ENCODE measurements around the gene C4BPA. TPM values are rescaled to one million over a fixed set of nuclear protein-coding genes. Genes with fewer than 3 reads are reported as not detected.

Gene C4BPA
- total RNA-seq, 1 experiment from 2014 or later: not detected

- DNase-seq: no peak
- H2BK120ac ChIP-seq (ENCODE audit: low read depth, low read length, poor library complexity, severe bottlenecking): no peak overlapping the region
- H3K27ac ChIP-seq (ENCODE audit: insufficient read length, low read depth, low read length): no peak overlapping the region
- H3K79me1 ChIP-seq (ENCODE audit: insufficient read depth, low read depth, low read length, poor library complexity, severe bottlenecking): no peaks in the 10 kb centered on the region
- H3K9ac ChIP-seq (ENCODE audit: extremely low read depth, insufficient read length, low read length): no peak overlapping the region
- no peak overlapping the region for H4K5ac ChIP-seq (ENCODE audit: insufficient read length, low read depth, low read length)
- WGBS (ENCODE audit: extremely low coverage, insufficient read length, low lambda C conversion rate): no CpG with 5 or more reads among the region's 2 CpGs
- no peak overlapping the region for H3T11ph ChIP-seq (ENCODE audit: low read length)
- Mint-ChIP-seq H3K4me1 (peaks cover 14 to 19% of the 10 kb centered on the region in 2 experiments), H3K4me3 (no peak overlapping the region), H3K36me3 (ENCODE audit: insufficient read depth in 1 of 3, low read depth in 3 of 3) (no peaks in the 10 kb centered on the region), H3K27me3 (ENCODE audit: low read depth) (no peaks in the 10 kb centered on the region; the same call in 1 of the 2 replicates), H3K9me3 (no peaks in the 10 kb centered on the region), H3K27ac (no peak overlapping the region)
- H3K23ac ChIP-seq (ENCODE audit: insufficient read length, low read depth, low read length): no peak overlapping the region
- H3K4ac ChIP-seq (ENCODE audit: low read depth, low read length): no peak overlapping the region
- H3K4me2 ChIP-seq (ENCODE audit: insufficient read depth, insufficient read length, low read length): no peak overlapping the region
- no peaks in the 10 kb centered on the region for H3K23me2 ChIP-seq (ENCODE audit: insufficient read length, low read depth, low read length, poor library complexity, severe bottlenecking)
- H3K18ac ChIP-seq (ENCODE audit: insufficient read length, low read depth, low read length): no peak overlapping the region
- H2BK20ac ChIP-seq (ENCODE audit: low read depth, low read length, poor library complexity, severe bottlenecking): no peak overlapping the region
- H3K9me3 ChIP-seq (ENCODE audit: control insufficient read depth, low read depth, low read length): no peaks in the 10 kb centered on the region
- no peak overlapping the region for H3K56ac ChIP-seq (ENCODE audit: insufficient read length, low read depth, low read length)
- no peaks in the 10 kb centered on the region for H3K79me2 ChIP-seq (ENCODE audit: insufficient read depth, low read length)
- no peak overlapping the region for H2BK15ac ChIP-seq (ENCODE audit: low read depth, low read length)
- H2BK12ac ChIP-seq (ENCODE audit: insufficient read length, low read depth, low read length): no peak overlapping the region
- H4K8ac ChIP-seq (replicated peaks; ENCODE audit: insufficient read length, low read depth, low read length): no peak overlapping the region
- no peaks in the 10 kb centered on the region for H4K20me1 ChIP-seq (ENCODE audit: control insufficient read depth, insufficient read depth, insufficient read length)
- H2AK5ac ChIP-seq (ENCODE audit: insufficient read length, low read length): no peak overlapping the region
- H2BK5ac ChIP-seq (ENCODE audit: insufficient read length, low read length): no peak overlapping the region
- H3K4me1 ChIP-seq (ENCODE audit: insufficient read depth, low read length): no peaks in the 10 kb centered on the region; the same call in 1 of the 2 replicates
- no peak overlapping the region for H3K14ac ChIP-seq (ENCODE audit: insufficient read depth, low read length)
- H2AFZ ChIP-seq (ENCODE audit: low read length): no peak overlapping the region
- no peak for TF ChIP-seq CTCF (conservative IDR thresholded peaks at IDR 0.05)
- no peaks in the 10 kb centered on the region for H3K27me3 ChIP-seq (ENCODE audit: insufficient read depth, low read length)
- no peak overlapping the region for H4K91ac ChIP-seq (ENCODE audit: insufficient read length, low read depth, low read length)
Measured at GRCh38 chr1:207081088-207081487, 22.9 kb upstream of the C4BPA start.

Data from H9 (cell line).